ENCODE data around the gene SPATS2L.

GRCh38 chr2:200411831-200412230, 105.3 kb downstream of the SPATS2L start:
- TF ChIP-seq CTCF (conservative IDR thresholded peaks at IDR 0.05; ENCODE audit: low read depth, low read length) (no peak), EZH2phosphoT487 (IDR thresholded peaks at IDR 0.05; ENCODE audit: borderline replicate concordance, low read length) (no peak)
